AG10803 (cell line): ENCODE data around the gene RASA1.
A peak's percentile ranks its signal among the peaks of the same experiment; 100 is the strongest.

ENCODE experiments used
- DNase-seq: peaks from one replicate; pipeline ENCODE4 v3.0.0; 2010; ENCODE audit warnings: low read depth
- H3K4me3 ChIP-seq: 2 replicates; pipeline ENCODE4 v1.5.1; 2011; ENCODE audit warnings: mild to moderate bottlenecking, low read length, control low read depth
- TF ChIP-seq, protein P1 (sequence below): conservative IDR thresholded peaks from 2 replicates; pipeline ENCODE4 v1.5.1; 2011; ENCODE audit warnings: mild to moderate bottlenecking, low read length, control low read depth, inconsistent platforms

RASA1 gene

DNA sequence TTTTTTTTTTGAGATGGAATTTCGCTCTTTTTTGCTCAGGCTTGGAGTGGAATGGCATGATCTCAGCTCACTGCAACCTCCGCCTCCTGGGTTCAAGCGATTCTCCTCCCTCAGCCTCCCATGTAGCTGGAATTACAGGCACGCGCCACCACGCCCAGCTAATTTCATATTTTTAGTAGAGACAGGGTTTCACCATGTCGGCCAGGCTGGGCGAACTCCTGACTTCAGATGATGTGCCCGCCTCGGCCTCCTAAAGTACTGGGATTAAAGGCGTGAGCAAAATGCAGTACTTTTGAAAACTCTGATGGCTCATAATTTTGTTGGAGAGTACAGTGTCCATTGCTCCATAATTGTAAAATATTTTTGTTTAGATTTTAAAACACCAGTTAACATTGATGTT lies 92.4 kb downstream of the RASA1 start:
- no peak overlapping the region for H3K4me3 ChIP-seq
- TF ChIP-seq, protein P1, sequence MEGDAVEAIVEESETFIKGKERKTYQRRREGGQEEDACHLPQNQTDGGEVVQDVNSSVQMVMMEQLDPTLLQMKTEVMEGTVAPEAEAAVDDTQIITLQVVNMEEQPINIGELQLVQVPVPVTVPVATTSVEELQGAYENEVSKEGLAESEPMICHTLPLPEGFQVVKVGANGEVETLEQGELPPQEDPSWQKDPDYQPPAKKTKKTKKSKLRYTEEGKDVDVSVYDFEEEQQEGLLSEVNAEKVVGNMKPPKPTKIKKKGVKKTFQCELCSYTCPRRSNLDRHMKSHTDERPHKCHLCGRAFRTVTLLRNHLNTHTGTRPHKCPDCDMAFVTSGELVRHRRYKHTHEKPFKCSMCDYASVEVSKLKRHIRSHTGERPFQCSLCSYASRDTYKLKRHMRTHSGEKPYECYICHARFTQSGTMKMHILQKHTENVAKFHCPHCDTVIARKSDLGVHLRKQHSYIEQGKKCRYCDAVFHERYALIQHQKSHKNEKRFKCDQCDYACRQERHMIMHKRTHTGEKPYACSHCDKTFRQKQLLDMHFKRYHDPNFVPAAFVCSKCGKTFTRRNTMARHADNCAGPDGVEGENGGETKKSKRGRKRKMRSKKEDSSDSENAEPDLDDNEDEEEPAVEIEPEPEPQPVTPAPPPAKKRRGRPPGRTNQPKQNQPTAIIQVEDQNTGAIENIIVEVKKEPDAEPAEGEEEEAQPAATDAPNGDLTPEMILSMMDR = no peak
- no peak for DNase-seq

DNA sequence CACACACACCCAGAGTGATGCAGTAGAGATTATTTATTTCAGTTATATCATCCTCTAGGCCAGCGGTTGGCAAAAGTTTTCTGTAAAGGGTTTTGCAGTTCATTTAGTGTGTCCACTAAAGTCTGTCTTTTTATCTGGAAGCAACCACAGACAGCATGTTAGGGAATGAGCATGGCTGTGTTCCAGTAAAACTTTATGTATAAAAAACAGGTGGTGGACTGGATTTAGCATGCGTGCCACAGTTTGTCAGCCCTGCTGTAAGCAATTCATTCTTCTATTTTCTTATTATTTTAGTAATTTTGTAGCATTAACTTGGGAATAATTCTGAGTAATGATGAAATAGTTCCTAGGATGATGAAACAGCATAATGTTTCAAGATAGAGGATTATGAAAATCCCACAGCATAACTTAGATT lies 93.4 kb downstream of the RASA1 start:
- no peak overlapping the region for H3K4me3 ChIP-seq
- TF ChIP-seq, protein P1 = no peak
- DNase-seq = peak; percentile 87

DNA sequence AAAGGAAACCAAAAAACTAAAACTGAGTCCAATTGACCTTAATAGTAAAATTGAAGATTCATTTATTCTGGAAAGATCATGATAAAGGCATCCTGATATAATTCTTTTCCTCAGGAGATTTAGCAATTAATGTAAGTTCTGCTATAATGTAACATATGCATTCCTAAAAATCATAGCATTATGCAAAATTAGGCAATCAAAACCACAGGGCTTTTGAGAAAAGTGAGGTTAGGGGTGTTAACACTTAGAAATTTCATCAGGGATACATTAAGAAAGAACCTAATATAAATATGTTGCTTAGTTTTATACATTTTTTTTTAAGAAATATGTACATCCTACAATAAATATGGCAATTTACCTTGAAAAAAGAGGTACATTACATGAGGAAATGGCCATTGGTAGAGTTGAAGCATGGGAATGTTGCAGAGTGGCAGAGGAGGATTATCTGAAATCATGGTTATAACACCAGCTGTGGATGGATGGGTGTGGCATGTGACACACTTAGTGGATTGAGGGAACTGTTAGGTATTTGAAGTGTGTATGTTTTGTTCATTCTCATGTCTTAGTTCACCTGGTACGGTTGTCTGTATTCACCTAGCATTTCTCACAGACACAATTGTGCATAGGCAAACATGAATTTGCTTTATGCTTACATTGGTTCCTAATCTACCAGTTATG lies 94.0 kb downstream of the RASA1 start:
- TF ChIP-seq, protein P1 = no peak
- peak; percentile 55 for DNase-seq
- H3K4me3 ChIP-seq = no peak overlapping the region

DNA sequence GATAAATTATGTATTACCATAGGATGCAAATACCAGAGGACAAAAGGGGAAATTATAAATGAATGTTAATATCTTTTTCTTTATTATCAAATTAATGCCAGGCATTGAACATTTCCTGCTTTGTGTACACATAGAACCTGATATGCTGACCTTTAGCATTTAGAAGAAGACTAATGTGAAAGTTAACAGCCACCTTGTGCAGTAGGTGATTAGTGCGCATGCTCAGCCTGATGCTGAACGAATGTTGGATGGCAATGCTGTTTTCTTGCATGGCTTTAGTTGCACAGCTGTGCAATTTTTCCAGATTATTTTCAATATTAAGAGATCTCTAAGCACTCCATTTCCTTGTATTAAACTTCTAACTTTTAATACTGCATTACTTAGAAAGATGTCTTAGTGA lies 99.6 kb downstream of the RASA1 start:
- no peak overlapping the region for H3K4me3 ChIP-seq
- DNase-seq = no peak
- TF ChIP-seq, protein P1 = no peak

DNA sequence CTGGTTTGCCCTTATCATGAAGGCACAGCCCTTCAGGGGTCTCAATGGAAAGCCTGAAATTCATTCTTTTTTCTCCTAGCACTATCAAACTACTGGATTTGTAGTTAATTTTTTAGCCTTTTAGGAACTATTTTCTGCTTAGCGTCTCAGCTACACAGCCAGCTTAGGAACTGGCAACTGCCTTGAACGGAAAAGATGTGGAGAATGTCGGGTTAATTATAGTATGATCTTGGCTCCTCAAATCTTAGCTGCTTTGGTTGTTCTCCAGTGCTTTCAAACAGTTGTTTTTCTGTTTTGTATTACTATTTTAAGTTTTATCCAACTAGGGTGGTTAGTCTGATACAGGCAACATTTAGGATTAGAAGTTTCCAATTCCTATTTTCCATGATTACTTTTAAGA lies 100.9 kb downstream of the RASA1 start:
- TF ChIP-seq, protein P1 = no peak
- no peak overlapping the region for H3K4me3 ChIP-seq
- DNase-seq = no peak

DNA sequence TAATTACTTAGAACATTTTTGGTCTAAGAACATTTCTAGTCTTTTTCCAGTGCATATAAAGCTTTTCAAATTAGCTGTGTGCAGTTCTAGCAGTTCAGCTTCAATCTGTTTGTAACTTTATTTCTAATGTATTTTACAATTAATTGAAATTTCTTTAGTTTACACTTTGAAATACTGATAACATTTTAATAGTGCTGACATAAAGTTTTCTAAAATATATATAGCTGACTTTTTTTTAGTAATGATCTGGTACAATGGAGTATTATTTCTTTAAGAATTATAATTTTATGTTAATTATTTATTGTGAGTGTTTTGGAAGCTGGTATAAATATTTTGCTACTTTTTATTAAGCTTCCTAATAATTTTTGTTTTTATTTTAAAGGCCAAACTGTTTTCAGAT lies 101.7 kb downstream of the RASA1 start:
- no peak overlapping the region for H3K4me3 ChIP-seq
- no peak for DNase-seq
- TF ChIP-seq, protein P1 = no peak

DNA sequence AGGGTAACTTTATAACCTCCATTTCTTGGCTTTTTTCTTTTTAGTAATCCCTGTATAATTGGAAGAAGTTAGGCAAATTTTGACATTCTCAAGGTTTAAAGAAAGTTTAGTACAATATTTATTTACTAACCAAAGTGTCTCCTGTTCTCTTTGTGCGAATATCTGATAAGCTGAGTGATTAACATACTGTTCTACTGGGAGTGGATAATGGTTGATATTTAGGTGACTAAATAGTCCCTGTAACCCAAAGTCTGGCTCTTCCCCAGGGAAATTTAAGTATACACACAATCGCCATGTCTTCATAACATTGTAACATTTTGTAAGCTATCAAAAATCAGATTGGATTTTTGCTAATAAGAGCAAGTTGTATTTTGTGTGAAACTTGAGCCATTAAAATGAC lies 105.0 kb downstream of the RASA1 start:
- TF ChIP-seq, protein P1 = no peak
- no peak overlapping the region for H3K4me3 ChIP-seq
- DNase-seq = no peak
